GM10266 (cell line): ENCODE results near the gene LCAT.

ENCODE experiments used
- DNase-seq: peaks from one replicate; pipeline ENCODE4 v3.0.0; 2012; ENCODE audit errors: extremely low spot score
- TF ChIP-seq, protein P1 (sequence below): IDR thresholded peaks from 2 replicates; pipeline ENCODE4 v1.5.1; 2012; ENCODE audit warnings: mild to moderate bottlenecking, low read depth; ENCODE audit not compliant: control insufficient read depth, insufficient read depth; ENCODE audit errors: missing control alignments

The LCAT gene

DNA sequence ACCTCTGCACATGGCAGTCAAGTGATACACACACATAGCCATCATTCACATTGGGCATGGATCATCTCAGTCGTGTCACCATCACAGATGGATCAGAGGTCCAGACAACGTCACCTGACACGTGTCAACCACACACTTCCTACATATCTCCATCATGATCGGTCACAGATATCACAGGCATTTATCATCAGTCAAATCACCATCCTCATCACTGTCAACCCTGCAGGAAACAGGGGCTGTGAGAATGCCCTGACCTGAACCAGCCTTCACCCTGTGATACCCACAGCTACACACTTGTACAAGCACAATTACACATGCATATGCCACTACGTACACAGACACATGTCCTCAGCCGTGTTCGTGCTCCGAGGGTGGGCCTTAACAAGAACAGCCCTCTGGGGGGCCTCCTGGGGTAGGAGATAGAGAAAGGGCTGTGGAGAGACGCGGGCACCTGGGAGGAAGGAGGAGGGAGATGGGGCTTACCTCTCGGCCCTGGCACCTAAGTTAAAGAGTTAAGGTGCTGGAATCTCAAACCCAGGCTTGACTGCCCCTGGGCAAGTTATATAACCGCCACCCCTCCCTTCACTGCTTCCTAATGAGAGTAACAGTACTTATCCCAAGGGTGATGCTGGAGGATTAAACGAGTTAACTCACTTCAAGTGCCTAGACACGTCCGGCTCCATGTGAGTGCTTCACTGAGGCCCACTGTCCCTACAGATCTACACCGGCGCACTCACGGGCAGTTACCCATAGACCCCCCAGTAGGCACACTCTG, 23.4 kb upstream of the LCAT start:
- DNase-seq = peak; percentile 62
- TF ChIP-seq, protein P1, sequence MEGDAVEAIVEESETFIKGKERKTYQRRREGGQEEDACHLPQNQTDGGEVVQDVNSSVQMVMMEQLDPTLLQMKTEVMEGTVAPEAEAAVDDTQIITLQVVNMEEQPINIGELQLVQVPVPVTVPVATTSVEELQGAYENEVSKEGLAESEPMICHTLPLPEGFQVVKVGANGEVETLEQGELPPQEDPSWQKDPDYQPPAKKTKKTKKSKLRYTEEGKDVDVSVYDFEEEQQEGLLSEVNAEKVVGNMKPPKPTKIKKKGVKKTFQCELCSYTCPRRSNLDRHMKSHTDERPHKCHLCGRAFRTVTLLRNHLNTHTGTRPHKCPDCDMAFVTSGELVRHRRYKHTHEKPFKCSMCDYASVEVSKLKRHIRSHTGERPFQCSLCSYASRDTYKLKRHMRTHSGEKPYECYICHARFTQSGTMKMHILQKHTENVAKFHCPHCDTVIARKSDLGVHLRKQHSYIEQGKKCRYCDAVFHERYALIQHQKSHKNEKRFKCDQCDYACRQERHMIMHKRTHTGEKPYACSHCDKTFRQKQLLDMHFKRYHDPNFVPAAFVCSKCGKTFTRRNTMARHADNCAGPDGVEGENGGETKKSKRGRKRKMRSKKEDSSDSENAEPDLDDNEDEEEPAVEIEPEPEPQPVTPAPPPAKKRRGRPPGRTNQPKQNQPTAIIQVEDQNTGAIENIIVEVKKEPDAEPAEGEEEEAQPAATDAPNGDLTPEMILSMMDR = peak; percentile 9

DNA sequence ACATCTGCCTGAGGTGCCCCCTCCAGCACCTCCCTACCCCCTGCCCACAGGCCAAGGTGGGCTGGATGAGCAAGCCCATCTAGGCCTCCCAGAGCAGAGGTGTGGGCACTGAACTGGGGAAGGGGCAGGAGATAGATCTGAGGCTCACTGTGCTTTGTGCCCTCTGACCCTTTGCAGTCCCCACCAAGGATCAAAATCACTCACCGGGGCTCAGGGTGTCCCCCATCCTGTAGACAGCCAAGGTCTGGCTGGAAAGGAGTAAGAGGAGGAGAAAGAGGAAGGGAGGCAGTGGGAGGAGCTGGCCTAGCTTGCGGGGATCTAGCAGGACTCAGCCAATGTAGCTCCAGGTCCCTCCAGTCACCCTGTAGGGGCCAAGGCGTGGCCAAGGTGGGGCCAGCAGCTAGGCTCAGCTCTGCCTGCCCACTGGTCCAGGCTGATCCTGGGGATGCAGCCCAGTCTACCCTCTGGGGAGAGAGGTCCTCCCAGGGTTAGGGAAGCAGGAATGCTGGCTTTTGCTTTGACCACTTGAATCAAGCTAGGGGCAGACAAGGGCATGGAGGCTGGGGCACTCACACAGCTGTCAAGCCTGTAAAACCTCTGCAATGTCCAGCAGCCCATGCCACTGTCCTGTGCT, 22.7 kb upstream of the LCAT start:
- TF ChIP-seq, protein P1 = no peak
- no peak for DNase-seq

DNA sequence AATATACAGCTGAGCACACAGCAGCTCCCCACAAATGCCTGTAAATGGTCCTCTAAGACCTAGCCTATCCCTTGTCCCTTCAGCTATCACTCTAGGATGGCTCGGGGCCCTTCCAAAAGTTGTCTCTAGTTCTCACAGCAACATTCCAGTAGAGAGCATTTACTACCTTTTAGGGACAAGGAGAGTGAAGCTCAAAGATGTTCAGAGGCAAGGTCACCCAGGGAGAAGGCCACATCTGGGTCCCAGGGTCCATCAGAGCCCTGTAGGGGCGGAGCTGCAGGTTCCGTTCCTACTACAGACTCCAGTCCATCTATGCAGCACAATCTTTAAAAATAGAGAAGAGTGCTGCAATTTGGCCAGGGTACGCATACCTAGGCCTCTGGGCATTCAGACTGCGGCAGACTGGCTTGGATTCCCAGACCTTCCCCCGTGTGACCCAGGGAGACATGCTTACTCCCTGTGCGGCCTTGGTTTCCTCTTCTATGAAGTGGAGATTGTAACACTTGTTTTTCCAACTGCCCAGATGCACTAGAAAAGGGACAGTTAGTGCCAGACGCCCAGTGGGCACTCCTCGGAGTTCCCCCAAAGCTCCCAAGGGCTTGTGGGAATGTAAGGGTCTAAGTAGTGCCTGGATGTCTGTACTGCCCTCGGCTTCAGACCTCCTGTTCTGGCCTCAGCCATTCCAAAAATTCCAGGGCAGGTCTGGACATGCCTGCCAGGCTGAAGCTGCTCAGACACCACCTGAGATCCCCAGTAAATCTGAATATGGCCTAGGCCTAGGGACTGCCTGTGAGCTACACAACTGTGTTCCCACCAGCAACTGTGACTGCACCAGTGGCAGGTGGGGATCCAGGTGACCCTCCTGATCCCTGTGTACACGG, 22.0 kb upstream of the LCAT start:
- TF ChIP-seq, protein P1 = no peak
- DNase-seq = no peak

DNA sequence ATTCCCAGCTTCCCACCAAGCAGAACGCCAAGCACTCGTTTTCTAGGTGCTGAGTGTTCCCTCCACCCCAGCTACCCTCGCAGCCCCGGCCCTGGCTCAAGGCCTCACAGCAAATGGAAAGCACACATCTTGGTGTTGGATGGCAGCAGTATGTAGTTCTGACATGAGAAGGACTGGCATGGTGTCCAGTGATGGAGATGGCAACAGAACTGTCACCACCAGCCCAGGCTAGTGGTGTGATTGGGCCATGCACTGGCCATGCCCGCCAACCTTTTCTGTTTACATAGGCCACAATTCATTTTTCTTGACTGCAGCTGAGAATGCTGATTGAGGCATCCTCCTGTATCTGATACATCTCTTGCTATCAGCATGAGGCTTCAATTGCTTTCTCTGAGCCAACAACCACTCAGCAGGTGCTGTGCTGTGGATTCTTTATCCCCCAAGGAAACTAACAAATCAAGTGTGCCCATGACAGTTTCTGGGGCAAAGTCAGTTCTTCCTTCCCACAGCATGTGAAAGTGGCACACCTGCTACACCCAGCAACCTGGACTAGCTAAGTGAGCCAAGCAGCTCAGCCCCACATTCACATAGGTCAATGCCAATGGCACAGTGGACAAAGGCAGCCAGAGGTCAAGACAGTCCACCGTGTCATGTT, 20.7 kb upstream of the LCAT start:
- TF ChIP-seq, protein P1 = no peak
- DNase-seq = no peak

DNA sequence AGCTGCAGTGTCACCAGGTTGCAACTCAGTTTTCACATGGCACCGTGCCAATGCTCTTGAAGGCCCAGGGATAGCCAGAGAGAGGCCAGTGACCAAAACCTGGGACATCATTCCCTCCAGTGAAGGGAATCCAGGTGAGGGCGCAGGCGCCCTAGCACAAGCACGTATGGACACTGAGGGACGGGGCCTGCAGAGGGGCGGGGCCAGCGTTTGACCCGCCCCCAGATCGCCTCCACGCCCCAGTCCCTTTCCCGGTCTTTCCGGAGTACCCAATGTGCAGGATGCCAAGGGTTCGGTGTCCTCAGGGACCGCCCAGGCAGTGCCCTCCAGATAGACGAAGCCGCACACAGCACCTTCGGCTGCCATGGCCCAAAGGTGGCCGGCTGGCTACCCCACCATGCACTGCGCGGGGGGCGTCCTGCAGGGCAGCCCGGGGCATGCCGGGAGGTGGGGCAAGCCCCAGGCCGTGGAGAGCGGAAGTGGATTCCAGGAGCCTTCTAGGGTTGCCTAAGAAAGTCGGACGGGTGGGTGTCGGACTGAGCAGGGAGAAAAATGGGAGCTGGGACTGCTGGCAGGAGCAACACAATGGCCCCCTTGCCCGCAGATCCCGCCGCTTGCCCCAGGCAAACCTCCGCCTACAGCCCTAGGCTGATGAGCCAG, 19.9 kb upstream of the LCAT start:
- DNase-seq = no peak
- TF ChIP-seq, protein P1 = no peak

DNA sequence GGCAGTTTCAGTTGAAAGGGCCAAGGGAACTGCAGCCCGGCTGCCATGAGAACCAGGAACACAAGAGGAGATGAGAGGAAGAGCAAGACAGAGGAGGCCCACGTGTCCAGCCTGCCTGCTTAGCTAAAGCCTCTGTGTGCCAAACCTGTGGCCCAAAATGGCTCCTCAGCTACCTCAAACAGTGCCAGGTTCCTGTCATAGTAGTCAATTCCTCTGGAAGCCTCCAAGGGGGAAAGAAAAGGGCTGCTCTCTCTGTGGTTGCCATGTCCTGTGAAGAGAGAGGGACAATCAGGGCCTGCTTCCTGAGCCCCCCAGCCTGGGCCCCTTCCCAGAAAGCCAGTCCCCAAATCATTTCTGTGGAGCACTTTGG, 19.4 kb upstream of the LCAT start:
- TF ChIP-seq, protein P1 = no peak
- DNase-seq = no peak
